Renal cortex interstitium (tissue), 15 donors: ENCODE data around the gene RANBP1. TPM values are rescaled to one million over a fixed set of nuclear protein-coding genes. Genes with fewer than 3 reads are reported as not detected.
"Not testable (repeated sequence)": the region's sequence is repeated elsewhere in the genome, so short reads cannot be mapped to it uniquely, and the experiment has no call there.

Source experiments
- DNase-seq, 11 donors: peaks; one replicate each; pipeline ENCODE4 v3.0.0-alpha.2; 2013; ENCODE audit warnings: low read depth in 9 of 11, low spot score in 4 of 11; ENCODE audit errors: extremely low read depth in 1 of 11
- long read RNA-seq, 16 experiments: transcript quantifications; one replicate each; lab custom pipeline, GENCODE V29; 2026
- polyA plus RNA-seq, 3 donors: library from polyadenylated mRNA; unstranded; fragments of 120-200 nt; gene quantifications; one replicate each; pipeline ENCODE4 v1.2.1, GENCODE V29; 2013; ENCODE audit not compliant: insufficient read length in 3 of 3

Gene RANBP1
- polyA plus RNA-seq, result 100 to 1,000 TPM; 175 to 213 (median 202) TPM
- long read RNA-seq, donor 1, transcript RANBP1-201 (6 exons, 837 nt), result major isoform, 49 of 155 reads
- long read RNA-seq, donor 1, transcript RANBP1-203 (4 exons, 584 nt), result minor isoform, 9 of 155 reads
- long read RNA-seq, donor 1, transcript RANBP1-202 (6 exons, 1,132 nt), result minor isoform, 40 of 155 reads
- long read RNA-seq, donor 1, transcript RANBP1-212 (2 exons, 529 nt), result minor isoform, 12 of 155 reads
- long read RNA-seq, donor 1, partial matches to known transcripts, result 38 of 155 reads
- long read RNA-seq, donor 1, other reads (novel, unspliced or antisense), result 0 of 155 reads
- long read RNA-seq, donor 2, transcript RANBP1-212 (2 exons, 529 nt), result minor isoform, 7 of 146 reads
- long read RNA-seq, donor 2, transcript RANBP1-201 (6 exons, 837 nt), result major isoform, 49 of 146 reads
- long read RNA-seq, donor 2, transcript RANBP1-202 (6 exons, 1,132 nt), result minor isoform, 29 of 146 reads
- long read RNA-seq, donor 2, partial matches to known transcripts, result 57 of 146 reads
- long read RNA-seq, donor 2, other reads (novel, unspliced or antisense), result 0 of 146 reads
- long read RNA-seq, donor 3, transcript RANBP1-203 (4 exons, 584 nt), result minor isoform, 5 of 170 reads
- long read RNA-seq, donor 3, transcript RANBP1-202 (6 exons, 1,132 nt), result minor isoform, 41 of 170 reads
- long read RNA-seq, donor 3, transcript RANBP1-201 (6 exons, 837 nt), result major isoform, 101 of 170 reads
- long read RNA-seq, donor 3, transcript RANBP1-214 (3 exons, 699 nt), result minor isoform, 5 of 170 reads
- long read RNA-seq, donor 3, partial matches to known transcripts, result 14 of 170 reads
- long read RNA-seq, donor 3, other reads (novel, unspliced or antisense), result 0 of 170 reads
- long read RNA-seq, donor 4, transcript RANBP1-201 (6 exons, 837 nt), result major isoform, 45 of 82 reads
- long read RNA-seq, donor 4, transcript RANBP1-202 (6 exons, 1,132 nt), result minor isoform, 28 of 82 reads
- long read RNA-seq, donor 4, partial matches to known transcripts, result 7 of 82 reads
- long read RNA-seq, donor 4, other reads (novel, unspliced or antisense), result 0 of 82 reads
- long read RNA-seq, donor 5, transcript RANBP1-201 (6 exons, 837 nt), result major isoform, 85 of 173 reads
- long read RNA-seq, donor 5, transcript RANBP1-203 (4 exons, 584 nt), result minor isoform, 13 of 173 reads
- long read RNA-seq, donor 5, transcript RANBP1-202 (6 exons, 1,132 nt), result minor isoform, 55 of 173 reads
- long read RNA-seq, donor 5, partial matches to known transcripts, result 16 of 173 reads
- long read RNA-seq, donor 5, other reads (novel, unspliced or antisense), result 0 of 173 reads
- long read RNA-seq, donor 6, transcript RANBP1-202 (6 exons, 1,132 nt), result minor isoform, 26 of 111 reads
- long read RNA-seq, donor 6, transcript RANBP1-201 (6 exons, 837 nt), result major isoform, 54 of 111 reads
- long read RNA-seq, donor 6, transcript RANBP1-214 (3 exons, 699 nt), result minor isoform, 6 of 111 reads
- long read RNA-seq, donor 6, partial matches to known transcripts, result 18 of 111 reads
- long read RNA-seq, donor 6, other reads (novel, unspliced or antisense), result 0 of 111 reads
- long read RNA-seq, donor 7, transcript RANBP1-202 (6 exons, 1,132 nt), result minor isoform, 57 of 162 reads
- long read RNA-seq, donor 7, transcript RANBP1-201 (6 exons, 837 nt), result major isoform, 82 of 162 reads
- long read RNA-seq, donor 7, partial matches to known transcripts, result 14 of 162 reads
- long read RNA-seq, donor 7, other reads (novel, unspliced or antisense), result 0 of 162 reads
- long read RNA-seq, donor 8, transcript RANBP1-214 (3 exons, 699 nt), result minor isoform, 6 of 208 reads
- long read RNA-seq, donor 8, transcript RANBP1-212 (2 exons, 529 nt), result minor isoform, 13 of 208 reads
- long read RNA-seq, donor 8, transcript RANBP1-202 (6 exons, 1,132 nt), result minor isoform, 52 of 208 reads
- long read RNA-seq, donor 8, transcript RANBP1-201 (6 exons, 837 nt), result major isoform, 91 of 208 reads
- long read RNA-seq, donor 8, partial matches to known transcripts, result 40 of 208 reads
- long read RNA-seq, donor 8, other reads (novel, unspliced or antisense), result 0 of 208 reads
- long read RNA-seq, donor 9, transcript RANBP1-202 (6 exons, 1,132 nt), result minor isoform, 46 of 138 reads
- long read RNA-seq, donor 9, transcript RANBP1-203 (4 exons, 584 nt), result minor isoform, 5 of 138 reads
- long read RNA-seq, donor 9, transcript RANBP1-201 (6 exons, 837 nt), result major isoform, 55 of 138 reads
- long read RNA-seq, donor 9, partial matches to known transcripts, result 29 of 138 reads
- long read RNA-seq, donor 9, other reads (novel, unspliced or antisense), result 0 of 138 reads
- long read RNA-seq, donor 10, transcript RANBP1-201 (6 exons, 837 nt), result major isoform, 64 of 176 reads
- long read RNA-seq, donor 10, transcript RANBP1-202 (6 exons, 1,132 nt), result minor isoform, 35 of 176 reads
- long read RNA-seq, donor 10, partial matches to known transcripts, result 65 of 176 reads
- long read RNA-seq, donor 10, other reads (novel, unspliced or antisense), result 0 of 176 reads
- long read RNA-seq, donor 11, transcript RANBP1-201 (6 exons, 837 nt), result major isoform, 38 of 65 reads
- long read RNA-seq, donor 11, transcript RANBP1-202 (6 exons, 1,132 nt), result minor isoform, 20 of 65 reads
- long read RNA-seq, donor 11, partial matches to known transcripts, result 0 of 65 reads
- long read RNA-seq, donor 11, other reads (novel, unspliced or antisense), result 0 of 65 reads
- long read RNA-seq, donor 12, transcript RANBP1-201 (6 exons, 837 nt), result minor isoform, 16 of 72 reads
- long read RNA-seq, donor 12, transcript RANBP1-202 (6 exons, 1,132 nt), result major isoform, 18 of 72 reads
- long read RNA-seq, donor 12, partial matches to known transcripts, result 37 of 72 reads
- long read RNA-seq, donor 12, other reads (novel, unspliced or antisense), result 0 of 72 reads
- long read RNA-seq, donor 13, transcript RANBP1-203 (4 exons, 584 nt), result minor isoform, 15 of 398 reads
- long read RNA-seq, donor 13, transcript RANBP1-201 (6 exons, 837 nt), result major isoform, 105 of 398 reads
- long read RNA-seq, donor 13, transcript RANBP1-214 (3 exons, 699 nt), result minor isoform, 20 of 398 reads
- long read RNA-seq, donor 13, transcript RANBP1-202 (6 exons, 1,132 nt), result minor isoform, 73 of 398 reads
- long read RNA-seq, donor 13, partial matches to known transcripts, result 175 of 398 reads
- long read RNA-seq, donor 13, other reads (novel, unspliced or antisense), result 0 of 398 reads
- long read RNA-seq, donor 14, transcript RANBP1-201 (6 exons, 837 nt), result major isoform, 57 of 127 reads
- long read RNA-seq, donor 14, transcript RANBP1-214 (3 exons, 699 nt), result minor isoform, 5 of 127 reads
- long read RNA-seq, donor 14, transcript RANBP1-202 (6 exons, 1,132 nt), result minor isoform, 46 of 127 reads
- long read RNA-seq, donor 14, partial matches to known transcripts, result 16 of 127 reads
- long read RNA-seq, donor 14, other reads (novel, unspliced or antisense), result 0 of 127 reads
- long read RNA-seq, donor 15, transcript RANBP1-202 (6 exons, 1,132 nt), result minor isoform, 17 of 61 reads
- long read RNA-seq, donor 15, transcript RANBP1-201 (6 exons, 837 nt), result major isoform, 33 of 61 reads
- long read RNA-seq, donor 15, partial matches to known transcripts, result 6 of 61 reads
- long read RNA-seq, donor 15, other reads (novel, unspliced or antisense), result 0 of 61 reads
- long read RNA-seq, donor 16, transcript RANBP1-203 (4 exons, 584 nt), result minor isoform, 5 of 312 reads
- long read RNA-seq, donor 16, transcript RANBP1-201 (6 exons, 837 nt), result major isoform, 151 of 312 reads
- long read RNA-seq, donor 16, transcript RANBP1-214 (3 exons, 699 nt), result minor isoform, 7 of 312 reads
- long read RNA-seq, donor 16, transcript RANBP1-202 (6 exons, 1,132 nt), result minor isoform, 117 of 312 reads
- long read RNA-seq, donor 16, partial matches to known transcripts, result 27 of 312 reads
- long read RNA-seq, donor 16, other reads (novel, unspliced or antisense), result 0 of 312 reads

GRCh38 chr22:20115691-20116375 is at the start of gene RANBP1:
RANBP1 (plus strand) TSS chr22:20116104; CDS start chr22:20116185, 81 bp downstream.
- DNase-seq, result no peak

- no peak for DNase-seq
These were observed 49.1 kb upstream of the RANBP1 start for GRCh38 chr22:20066617-20067383.

- DNase-seq, result not testable (repeated sequence)
These were observed 48.6 kb upstream of the RANBP1 start for GRCh38 chr22:20067384-20067682.

GRCh38 chr22:20068640-20069039 is 47.3 kb upstream of the RANBP1 start:
- DNase-seq, result no peak

GRCh38 chr22:20069331-20070042 is 46.4 kb upstream of the RANBP1 start:
- no peak for DNase-seq

- DNase-seq, result no peak
These were observed 44.4 kb upstream of the RANBP1 start for GRCh38 chr22:20071524-20071972.

GRCh38 chr22:20076627-20077172 is 39.2 kb upstream of the RANBP1 start:
- no peak for DNase-seq

- peak; percentile 88 to 96 (median 93) for DNase-seq
These were observed 36.0 kb upstream of the RANBP1 start, which contains the start of gene DGCR8 for GRCh38 chr22:20079745-20080444. DGCR8 (plus strand) TSS chr22:20080241; CDS start chr22:20085964, 5,723 bp downstream.

GRCh38 chr22:20080445-20080775 is 35.5 kb upstream of the RANBP1 start:
- peak in 3 of 11 donors; percentile 18 to 57 (median 38) for DNase-seq

GRCh38 chr22:20080776-20081654 is 34.9 kb upstream of the RANBP1 start:
- DNase-seq, result peak in 5 of 11 donors; percentile 22 to 31 (median 23)
